Measurements from ENCODE around the gene GLB1L2.

Gene GLB1L2

GRCh38 chr11:134360050-134360835, 28.5 kb downstream of the GLB1L2 start:
- Histone ChIP-seq H3K79me2 (ENCODE audit: insufficient read depth, low read length) (no peaks in the 10 kb centered on the region), H3K4me3 (ENCODE audit: low read length, poor library complexity, severe bottlenecking) (peak overlapping the region; percentile 23), H3K4me1 (ENCODE audit: insufficient read depth, low read length, poor library complexity, severe bottlenecking) (peaks cover 22% of the 10 kb centered on the region), H3K9ac (ENCODE audit: low read depth, low read length, poor library complexity, severe bottlenecking) (peak overlapping the region; percentile 45), H3K27me3 (ENCODE audit: insufficient read depth, low read length, poor library complexity, severe bottlenecking) (no peaks in the 10 kb centered on the region), H4K20me1 (ENCODE audit: insufficient read depth, low read length, poor library complexity, severe bottlenecking) (no peaks in the 10 kb centered on the region), H3K9me3 (ENCODE audit: insufficient read depth, low read depth, low read length) (no peaks in the 10 kb centered on the region), H3K36me3 (ENCODE audit: insufficient read depth, low read length) (no peaks in the 10 kb centered on the region), H3K9me2 (replicated peaks; ENCODE audit: low read depth, low read length) (no peaks in the 10 kb centered on the region), H3F3A (ENCODE audit: low read depth) (no peaks in the 10 kb centered on the region), H3K4me2 (ENCODE audit: low read depth, low read length, poor library complexity, severe bottlenecking) (peak overlapping the region; percentile 49), H2AFZ (ENCODE audit: low read length) (peak overlapping the region; percentile 70)
- TF ChIP-seq EZH2phosphoT487 (IDR thresholded peaks at IDR 0.05; ENCODE audit: borderline replicate concordance), result no peak
- TF ChIP-seq, protein P1, sequence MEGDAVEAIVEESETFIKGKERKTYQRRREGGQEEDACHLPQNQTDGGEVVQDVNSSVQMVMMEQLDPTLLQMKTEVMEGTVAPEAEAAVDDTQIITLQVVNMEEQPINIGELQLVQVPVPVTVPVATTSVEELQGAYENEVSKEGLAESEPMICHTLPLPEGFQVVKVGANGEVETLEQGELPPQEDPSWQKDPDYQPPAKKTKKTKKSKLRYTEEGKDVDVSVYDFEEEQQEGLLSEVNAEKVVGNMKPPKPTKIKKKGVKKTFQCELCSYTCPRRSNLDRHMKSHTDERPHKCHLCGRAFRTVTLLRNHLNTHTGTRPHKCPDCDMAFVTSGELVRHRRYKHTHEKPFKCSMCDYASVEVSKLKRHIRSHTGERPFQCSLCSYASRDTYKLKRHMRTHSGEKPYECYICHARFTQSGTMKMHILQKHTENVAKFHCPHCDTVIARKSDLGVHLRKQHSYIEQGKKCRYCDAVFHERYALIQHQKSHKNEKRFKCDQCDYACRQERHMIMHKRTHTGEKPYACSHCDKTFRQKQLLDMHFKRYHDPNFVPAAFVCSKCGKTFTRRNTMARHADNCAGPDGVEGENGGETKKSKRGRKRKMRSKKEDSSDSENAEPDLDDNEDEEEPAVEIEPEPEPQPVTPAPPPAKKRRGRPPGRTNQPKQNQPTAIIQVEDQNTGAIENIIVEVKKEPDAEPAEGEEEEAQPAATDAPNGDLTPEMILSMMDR (conservative IDR thresholded peaks at IDR 0.05; ENCODE audit: low read length), result peak; percentile 84

GRCh38 chr11:134361661-134362060, 29.9 kb downstream of the GLB1L2 start:
- no peaks in the 10 kb centered on the region for H3K9me3 ChIP-seq (ENCODE audit: insufficient read depth, low read depth, low read length)
- H3K27me3 ChIP-seq (ENCODE audit: insufficient read depth, low read length, poor library complexity, severe bottlenecking), result no peaks in the 10 kb centered on the region
- no peaks in the 10 kb centered on the region for H3K79me2 ChIP-seq (ENCODE audit: insufficient read depth, low read length)
- no peaks in the 10 kb centered on the region for H3K36me3 ChIP-seq (ENCODE audit: insufficient read depth, low read length)
- no peak overlapping the region for H2AFZ ChIP-seq (ENCODE audit: low read length)
- H3K9ac ChIP-seq (ENCODE audit: low read depth, low read length, poor library complexity, severe bottlenecking), result no peak overlapping the region
- no peak overlapping the region for H3K4me2 ChIP-seq (ENCODE audit: low read depth, low read length, poor library complexity, severe bottlenecking)
- no peaks in the 10 kb centered on the region for H3F3A ChIP-seq (ENCODE audit: low read depth)
- H3K4me1 ChIP-seq (ENCODE audit: insufficient read depth, low read length, poor library complexity, severe bottlenecking), result peaks cover 22% of the 10 kb centered on the region
- H4K20me1 ChIP-seq (ENCODE audit: insufficient read depth, low read length, poor library complexity, severe bottlenecking), result no peaks in the 10 kb centered on the region
- TF ChIP-seq, protein P1 (conservative IDR thresholded peaks at IDR 0.05; ENCODE audit: low read length), result no peak
- no peak for TF ChIP-seq EZH2phosphoT487 (IDR thresholded peaks at IDR 0.05; ENCODE audit: borderline replicate concordance)
- H3K9me2 ChIP-seq (replicated peaks; ENCODE audit: low read depth, low read length), result no peaks in the 10 kb centered on the region
- no peak overlapping the region for H3K4me3 ChIP-seq (ENCODE audit: low read length, poor library complexity, severe bottlenecking)

DNA sequence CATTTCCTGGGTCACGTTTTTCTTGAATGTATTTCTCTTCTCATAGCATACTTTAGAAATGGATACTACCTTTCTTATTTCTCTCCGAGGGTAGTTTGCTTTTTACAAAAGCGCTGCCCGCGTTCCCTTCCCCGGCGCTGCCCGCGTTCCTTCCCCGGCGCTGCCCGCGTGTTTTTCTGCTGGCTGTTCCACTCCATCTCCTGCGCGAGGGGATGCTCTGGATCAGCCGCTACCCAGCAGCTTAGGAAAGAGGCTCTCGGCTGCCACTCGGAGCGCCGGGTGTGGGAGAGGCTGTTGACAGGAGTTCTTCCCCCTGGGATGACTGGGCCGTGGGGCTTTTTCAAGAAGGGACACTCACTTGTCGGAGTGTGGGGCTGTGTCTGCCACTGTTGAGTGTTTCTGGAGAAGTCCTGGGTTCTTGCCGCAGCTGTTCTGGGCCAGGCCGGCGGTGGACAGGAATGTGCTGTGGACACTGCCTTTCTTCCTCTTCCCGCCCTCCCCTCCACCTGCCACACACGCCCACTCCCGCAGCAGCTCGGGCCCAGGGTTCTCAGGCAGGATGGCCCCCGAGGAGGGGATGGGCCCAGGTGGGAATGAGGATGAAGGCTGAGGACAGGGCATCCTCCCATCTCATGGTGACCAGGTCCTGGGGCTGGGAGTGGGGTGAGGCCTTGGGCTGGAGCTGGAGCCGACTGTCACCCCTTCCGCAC, 30.6 kb downstream of the GLB1L2 start:
- Histone ChIP-seq H2AFZ (ENCODE audit: low read length) (no peak overlapping the region), H3K4me1 (ENCODE audit: insufficient read depth, low read length, poor library complexity, severe bottlenecking) (peaks cover 22% of the 10 kb centered on the region), H3F3A (ENCODE audit: low read depth) (no peaks in the 10 kb centered on the region), H3K27me3 (ENCODE audit: insufficient read depth, low read length, poor library complexity, severe bottlenecking) (no peaks in the 10 kb centered on the region), H3K79me2 (ENCODE audit: insufficient read depth, low read length) (no peaks in the 10 kb centered on the region), H3K9me3 (ENCODE audit: insufficient read depth, low read depth, low read length) (no peaks in the 10 kb centered on the region), H3K4me2 (ENCODE audit: low read depth, low read length, poor library complexity, severe bottlenecking) (no peak overlapping the region), H4K20me1 (ENCODE audit: insufficient read depth, low read length, poor library complexity, severe bottlenecking) (no peaks in the 10 kb centered on the region), H3K9me2 (replicated peaks; ENCODE audit: low read depth, low read length) (no peaks in the 10 kb centered on the region), H3K4me3 (ENCODE audit: low read length, poor library complexity, severe bottlenecking) (no peak overlapping the region), H3K36me3 (ENCODE audit: insufficient read depth, low read length) (no peaks in the 10 kb centered on the region), H3K9ac (ENCODE audit: low read depth, low read length, poor library complexity, severe bottlenecking) (no peak overlapping the region)
- TF ChIP-seq EZH2phosphoT487 (IDR thresholded peaks at IDR 0.05; ENCODE audit: borderline replicate concordance), result no peak
- TF ChIP-seq, protein P1 (conservative IDR thresholded peaks at IDR 0.05; ENCODE audit: low read length), result no peak
